OCI-LY3 (cell line): Measurements from ENCODE around the gene C5AR1.

ENCODE experiments used
- H2AFZ ChIP-seq: fragments of 200-600, 300-600 bp; shearing (Covaris generic); 2 replicates; pipeline ENCODE4 v1.6.0; 2014; ENCODE audit warnings: antibody characterized with exemption, low read depth, low read length
- H3K27ac ChIP-seq: fragments of 200-600, 300-600 bp; sonication (generic); 2 replicates; pipeline ENCODE4 v1.5.1; 2014; ENCODE audit warnings: mild to moderate bottlenecking, low read length, moderate library complexity, mixed read lengths
- H3K27me3 ChIP-seq: fragments of 200-600, 300-600 bp; sonication (generic); 2 replicates; pipeline ENCODE4 v1.6.1; 2014; ENCODE audit warnings: low read depth, low read length, mixed read lengths
- H3K36me3 ChIP-seq: fragments of 200-600, 300-600 bp; sonication (generic); replicated peaks from 2 replicates; pipeline ENCODE3; 2014; ENCODE audit warnings: low read depth, low read length, mixed read lengths
- H3K4me1 ChIP-seq: fragments of 300-600, 200-600 bp; sonication (generic); 2 replicates; pipeline ENCODE4 v1.6.1; 2014; ENCODE audit warnings: low read length, mixed read lengths
- H3K4me2 ChIP-seq: fragments of 200-600, 300-600 bp; sonication (generic); 2 replicates; pipeline ENCODE4 v1.6.1; 2014; ENCODE audit warnings: low read length, mixed read lengths
- H3K4me3 ChIP-seq: fragments of 300-600, 200-600 bp; sonication (generic); 2 replicates; pipeline ENCODE4 v1.5.1; 2014; ENCODE audit warnings: antibody characterized with exemption, mild to moderate bottlenecking, low read length, moderate library complexity
- H3K79me2 ChIP-seq: fragments of 300-600, 200-600 bp; shearing (Covaris generic); 2 replicates; pipeline ENCODE4 v1.6.1; 2014; ENCODE audit warnings: mild to moderate bottlenecking, low read length, mixed read lengths
- H3K9ac ChIP-seq: fragments of 300-600, 200-600 bp; shearing (Covaris generic); 2 replicates; pipeline ENCODE4 v1.6.0; 2014; ENCODE audit warnings: mild to moderate bottlenecking, low read length, moderate library complexity
- H3K9me3 ChIP-seq: fragments of 200-600, 300-600 bp; shearing (Covaris generic); 2 replicates; pipeline ENCODE4 v1.6.1; 2014; ENCODE audit warnings: low read length, mixed read lengths; ENCODE audit not compliant: insufficient read depth
- H4K20me1 ChIP-seq: fragments of 200-600, 300-600 bp; sonication (generic); 2 replicates; pipeline ENCODE4 v1.6.1; 2016; ENCODE audit warnings: low read length, mixed read lengths; ENCODE audit not compliant: insufficient read depth
- CTCF ChIP-seq: fragments of 200-600, 300-600 bp; sonication (generic); IDR thresholded peaks from 2 replicates; pipeline ENCODE4 v1.5.1; 2014; ENCODE audit warnings: antibody characterized with exemption, low read length, low read depth
- EZH2phosphoT487 ChIP-seq: fragments of 200-600 bp; shearing (Covaris generic); IDR thresholded peaks from 2 replicates; pipeline ENCODE4 v1.6.1; 2018; ENCODE audit warnings: antibody characterized with exemption, mixed run types, low read depth

The C5AR1 gene

DNA sequence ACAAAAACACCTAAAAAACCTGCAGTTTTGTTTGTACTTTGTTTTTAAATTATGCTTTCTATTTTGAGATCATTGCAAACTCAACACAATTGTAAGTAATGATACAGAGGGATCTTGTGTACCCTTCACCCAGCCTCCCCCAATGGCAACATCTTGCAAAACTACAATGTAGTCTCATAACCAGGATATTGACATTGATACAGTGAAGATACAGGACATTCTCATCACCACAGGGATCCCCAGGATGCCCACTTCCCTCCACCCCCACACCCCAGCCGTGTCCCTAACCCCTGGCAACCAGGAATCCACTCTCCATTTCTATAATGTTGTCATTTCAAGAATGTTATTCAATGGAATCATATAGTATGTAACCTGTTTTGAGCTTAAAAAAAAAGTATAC lies 12.0 kb downstream of the C5AR1 start:
- Histone ChIP-seq H3K4me2 (no peak overlapping the region), H2AFZ (no peak overlapping the region), H3K9me3 (no peaks in the 10 kb centered on the region), H4K20me1 (no peaks in the 10 kb centered on the region), H3K27ac (no peak overlapping the region), H3K4me3 (no peak overlapping the region), H3K79me2 (no peaks in the 10 kb centered on the region), H3K4me1 (peaks cover 8% of the 10 kb centered on the region; the same call in 1 of the 2 replicates), H3K9ac (no peak overlapping the region), H3K36me3 (no peaks in the 10 kb centered on the region), H3K27me3 (peaks cover 10% of the 10 kb centered on the region)
- no peak for TF ChIP-seq EZH2phosphoT487
- no peak for TF ChIP-seq CTCF

- H3K27me3 ChIP-seq = peaks cover 7% of the 10 kb centered on the region; the same call in 1 of the 2 replicates
- H3K4me3 ChIP-seq = no peak overlapping the region
- H3K4me2 ChIP-seq = no peak overlapping the region
These were observed 12.4 kb downstream of the C5AR1 start for GRCh38 chr19:47322058-47322457.

DNA sequence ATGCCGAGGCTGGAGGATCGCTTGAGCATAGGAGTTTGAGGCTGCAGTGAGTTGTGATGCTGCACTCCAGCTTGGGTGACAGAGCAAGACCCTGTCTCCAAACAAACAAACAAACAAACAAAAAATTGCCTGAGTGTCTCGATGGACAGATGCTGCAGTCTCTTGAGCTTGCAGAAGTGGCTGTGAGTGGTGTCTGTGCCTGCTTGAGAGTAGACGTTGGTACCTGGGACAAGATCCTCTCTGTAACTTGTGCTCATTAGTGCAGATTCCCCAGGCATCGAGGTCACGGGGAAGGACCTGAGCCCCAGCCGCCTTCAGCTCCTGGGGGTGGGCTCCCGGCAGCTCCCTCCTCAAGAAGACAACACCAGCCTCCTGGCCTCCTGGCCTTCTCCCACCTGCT lies 13.7 kb downstream of the C5AR1 start:
- Histone ChIP-seq H3K4me2 (no peak overlapping the region), H3K9me3 (no peaks in the 10 kb centered on the region), H3K9ac (no peak overlapping the region), H4K20me1 (no peaks in the 10 kb centered on the region), H3K36me3 (no peaks in the 10 kb centered on the region), H3K27me3 (peaks cover 6% of the 10 kb centered on the region; the same call in 1 of the 2 replicates), H2AFZ (no peak overlapping the region), H3K27ac (no peak overlapping the region), H3K79me2 (no peaks in the 10 kb centered on the region), H3K4me1 (peaks cover 8% of the 10 kb centered on the region; the same call in 1 of the 2 replicates), H3K4me3 (no peak overlapping the region)
- TF ChIP-seq EZH2phosphoT487 (no peak), CTCF (no peak)

More at GRCh38 chr19:47322058-47322457, 12.4 kb downstream of the C5AR1 start:
- Histone ChIP-seq H3K36me3 (no peaks in the 10 kb centered on the region), H3K79me2 (no peaks in the 10 kb centered on the region), H3K9ac (no peak overlapping the region), H3K4me1 (peaks cover 8% of the 10 kb centered on the region; the same call in 1 of the 2 replicates), H2AFZ (no peak overlapping the region), H3K9me3 (no peaks in the 10 kb centered on the region), H3K27ac (no peak overlapping the region), H4K20me1 (no peaks in the 10 kb centered on the region)
- TF ChIP-seq CTCF = no peak
- TF ChIP-seq EZH2phosphoT487 = no peak

DNA sequence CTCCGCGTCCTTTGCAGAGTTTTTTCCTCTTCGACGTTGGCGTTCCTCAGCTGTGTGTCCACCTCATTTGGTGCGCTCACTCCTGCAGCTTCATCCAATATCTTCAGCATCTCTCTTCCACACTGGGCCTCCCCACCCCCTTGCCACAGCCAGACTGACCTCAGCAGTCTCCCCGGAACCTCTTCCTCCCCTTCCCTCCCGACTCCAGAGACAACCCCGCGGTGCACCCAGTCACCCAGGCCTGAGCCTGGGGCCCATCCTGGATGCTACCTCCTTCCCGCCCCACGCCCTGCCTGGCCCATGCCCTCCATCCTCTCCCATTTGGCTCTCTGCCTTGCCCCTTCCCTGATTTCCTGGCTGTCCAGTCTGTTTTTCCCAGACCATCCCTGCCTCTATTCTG lies 14.2 kb downstream of the C5AR1 start:
- Histone ChIP-seq H3K27ac (no peak overlapping the region), H3K4me3 (no peak overlapping the region), H3K9ac (no peak overlapping the region), H3K9me3 (no peaks in the 10 kb centered on the region), H4K20me1 (no peaks in the 10 kb centered on the region), H3K27me3 (0 out of 2 replicates have a peak, but pooled peaks cover 4% of the 10 kb centered on the region), H2AFZ (no peak overlapping the region), H3K4me2 (no peak overlapping the region), H3K79me2 (no peaks in the 10 kb centered on the region), H3K4me1 (peaks cover 8% of the 10 kb centered on the region; the same call in 1 of the 2 replicates), H3K36me3 (no peaks in the 10 kb centered on the region)
- TF ChIP-seq EZH2phosphoT487 = no peak
- TF ChIP-seq CTCF = no peak
